HepG2 (cell line): Measurements from ENCODE around the gene ATP2B2.

Source experiments
- GFI1 ChIP-seq: sonication (generic); formaldehyde crosslinking; IDR thresholded peaks from 2 replicates; pipeline ENCODE4 v1.5.0; 2020; ENCODE audit warnings: missing genetic modification reagents, mild to moderate bottlenecking, borderline replicate concordance
- NFE2L2 ChIP-seq: fragments of 150-350 bp; IDR thresholded peaks from 2 replicates; pipeline ENCODE4 v1.6.1; 2014; ENCODE audit warnings: low read length
- POGK ChIP-seq: sonication (generic); formaldehyde crosslinking; conservative IDR thresholded peaks from 2 replicates; pipeline ENCODE4 v1.8.0; 2022; ENCODE audit warnings: mild to moderate bottlenecking, moderate library complexity, missing genetic modification reagents
- POLR2A ChIP-seq, 2 experiments: IDR thresholded peaks; 2 replicates each; pipeline ENCODE4 v1.6.1; 2011; ENCODE audit warnings: low read depth in 2 of 2, low read length in 2 of 2, mild to moderate bottlenecking in 1 of 2, moderate library complexity in 1 of 2; ENCODE audit not compliant: insufficient read depth in 1 of 2
- SOX13 ChIP-seq, 3 experiments: fragments of 450-650 bp in 1 of 3; sonication (generic) in 1 of 3; formaldehyde crosslinking in 1 of 3; IDR thresholded peaks in 2 of 3; conservative IDR thresholded peaks in 1 of 3; 2 replicates each; pipeline versions ENCODE4 v1.5.0 to v1.6.1; 2016 to 2020; ENCODE audit warnings: antibody characterized with exemption in 1 of 3, mild to moderate bottlenecking in 1 of 3, missing compliant biosample characterization in 1 of 3, missing genetic modification reagents in 1 of 3, moderate library complexity in 1 of 3
- TBP ChIP-seq: sonication (generic); formaldehyde crosslinking; IDR thresholded peaks from 2 replicates; pipeline ENCODE4 v1.5.0; 2020; ENCODE audit warnings: missing genetic modification reagents
- U2AF1 ChIP-seq: fragments of 200-400 bp; formaldehyde crosslinking; optimal IDR thresholded peaks from 2 replicates; pipeline ENCODE3; 2017; ENCODE audit warnings: mild to moderate bottlenecking, low read depth, low read length
- ZFY ChIP-seq: sonication (generic); formaldehyde crosslinking; IDR thresholded peaks from 2 replicates; pipeline ENCODE4 v1.4.0; 2020; ENCODE audit warnings: missing genetic modification reagents
- ZNF124 ChIP-seq: sonication (generic); formaldehyde crosslinking; IDR thresholded peaks from 2 replicates; pipeline ENCODE4 v1.4.0; 2020; ENCODE audit warnings: missing genetic modification reagents
- ZNF24 ChIP-seq: fragments of 450-650 bp; IDR thresholded peaks from 2 replicates; pipeline ENCODE4 v1.6.1; 2017; ENCODE audit warnings: antibody characterized with exemption, mild to moderate bottlenecking
- ZNF660 ChIP-seq: sonication (generic); formaldehyde crosslinking; IDR thresholded peaks from 2 replicates; pipeline ENCODE4 v1.5.1; 2020; ENCODE audit warnings: mild to moderate bottlenecking, low read depth, missing genetic modification reagents, borderline replicate concordance
- TF ChIP-seq, protein P1 (sequence below): sonication (generic); formaldehyde crosslinking; IDR thresholded peaks from 2 replicates; pipeline ENCODE4 v1.5.0; 2020; ENCODE audit warnings: mild to moderate bottlenecking, missing genetic modification reagents, moderate library complexity
- TF ChIP-seq, protein P2 (sequence below): sonication (generic); formaldehyde crosslinking; IDR thresholded peaks from 2 replicates; pipeline ENCODE4 v1.5.0; 2020; ENCODE audit warnings: missing genetic modification reagents

- no peak for TF ChIP-seq TBP (CRISPR knock-in tag)
- no peak for TF ChIP-seq ZFY (CRISPR knock-in tag)
- no peak for TF ChIP-seq NFE2L2
- no peak for TF ChIP-seq SOX13 (IDR thresholded peaks at IDR 0.05)
- no peak for TF ChIP-seq SOX13 (CRISPR knock-in tag; conservative IDR thresholded peaks at IDR 0.05 in 1 of 2, IDR thresholded peaks at IDR 0.05 in 1 of 2)
- TF ChIP-seq ZNF24, result no peak
- TF ChIP-seq, protein P1, sequence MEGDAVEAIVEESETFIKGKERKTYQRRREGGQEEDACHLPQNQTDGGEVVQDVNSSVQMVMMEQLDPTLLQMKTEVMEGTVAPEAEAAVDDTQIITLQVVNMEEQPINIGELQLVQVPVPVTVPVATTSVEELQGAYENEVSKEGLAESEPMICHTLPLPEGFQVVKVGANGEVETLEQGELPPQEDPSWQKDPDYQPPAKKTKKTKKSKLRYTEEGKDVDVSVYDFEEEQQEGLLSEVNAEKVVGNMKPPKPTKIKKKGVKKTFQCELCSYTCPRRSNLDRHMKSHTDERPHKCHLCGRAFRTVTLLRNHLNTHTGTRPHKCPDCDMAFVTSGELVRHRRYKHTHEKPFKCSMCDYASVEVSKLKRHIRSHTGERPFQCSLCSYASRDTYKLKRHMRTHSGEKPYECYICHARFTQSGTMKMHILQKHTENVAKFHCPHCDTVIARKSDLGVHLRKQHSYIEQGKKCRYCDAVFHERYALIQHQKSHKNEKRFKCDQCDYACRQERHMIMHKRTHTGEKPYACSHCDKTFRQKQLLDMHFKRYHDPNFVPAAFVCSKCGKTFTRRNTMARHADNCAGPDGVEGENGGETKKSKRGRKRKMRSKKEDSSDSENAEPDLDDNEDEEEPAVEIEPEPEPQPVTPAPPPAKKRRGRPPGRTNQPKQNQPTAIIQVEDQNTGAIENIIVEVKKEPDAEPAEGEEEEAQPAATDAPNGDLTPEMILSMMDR (CRISPR knock-in tag), result no peak
- no peak for TF ChIP-seq ZNF660 (CRISPR knock-in tag)
- TF ChIP-seq GFI1 (CRISPR knock-in tag), result no peak
- no peak for TF ChIP-seq POLR2A (IDR thresholded peaks at IDR 0.05; ENCODE audit: insufficient read depth in 1 of 2, low read depth in 2 of 2, low read length in 2 of 2)
- TF ChIP-seq, protein P2, sequence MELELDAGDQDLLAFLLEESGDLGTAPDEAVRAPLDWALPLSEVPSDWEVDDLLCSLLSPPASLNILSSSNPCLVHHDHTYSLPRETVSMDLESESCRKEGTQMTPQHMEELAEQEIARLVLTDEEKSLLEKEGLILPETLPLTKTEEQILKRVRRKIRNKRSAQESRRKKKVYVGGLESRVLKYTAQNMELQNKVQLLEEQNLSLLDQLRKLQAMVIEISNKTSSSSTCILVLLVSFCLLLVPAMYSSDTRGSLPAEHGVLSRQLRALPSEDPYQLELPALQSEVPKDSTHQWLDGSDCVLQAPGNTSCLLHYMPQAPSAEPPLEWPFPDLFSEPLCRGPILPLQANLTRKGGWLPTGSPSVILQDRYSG (CRISPR knock-in tag), result no peak
- no peak for TF ChIP-seq ZNF124 (CRISPR knock-in tag)
- no peak for TF ChIP-seq POGK (CRISPR knock-in tag)
- no peak for TF ChIP-seq U2AF1
Observed at GRCh38 chr3:10378742-10379141, 126.6 kb downstream of the ATP2B2 start.
